DOHH2 (cell line): ENCODE data around the gene ARTN.

Experiments used
- H3F3A ChIP-seq: fragments of 200-600 bp; sonication (generic), shearing (Covaris generic); 2 replicates; pipeline ENCODE4 v1.6.0; 2016; ENCODE audit warnings: antibody characterized with exemption, mild to moderate bottlenecking; ENCODE audit not compliant: control insufficient read depth, insufficient read depth
- H3K27ac ChIP-seq: fragments of 200-600 bp; sonication (generic); 2 replicates; pipeline ENCODE4 v1.5.1; 2014; ENCODE audit warnings: low read depth, mild to moderate bottlenecking, low read length, moderate library complexity
- H3K27me3 ChIP-seq: fragments of 200-600 bp; sonication (generic); 2 replicates; pipeline ENCODE4 v1.6.1; 2014; ENCODE audit warnings: mild to moderate bottlenecking, low read length, mixed read lengths; ENCODE audit not compliant: control insufficient read depth
- H3K36me3 ChIP-seq: fragments of 200-600 bp; sonication (generic); 2 replicates; pipeline ENCODE4 v1.6.1; 2014; ENCODE audit warnings: mild to moderate bottlenecking, low read length, moderate library complexity, mixed read lengths; ENCODE audit not compliant: control insufficient read depth
- H3K4me1 ChIP-seq: fragments of 200-600 bp; sonication (generic); 2 replicates; pipeline ENCODE4 v1.6.1; 2014; ENCODE audit warnings: mild to moderate bottlenecking, low read length, mixed read lengths; ENCODE audit not compliant: control insufficient read depth
- H3K4me2 ChIP-seq: fragments of 200-600 bp; sonication (generic); 2 replicates; pipeline ENCODE4 v1.6.0; 2014; ENCODE audit warnings: mild to moderate bottlenecking, low read length, moderate library complexity
- H3K4me3 ChIP-seq: fragments of 200-600 bp; sonication (generic); 2 replicates; pipeline ENCODE4 v1.5.1; 2014; ENCODE audit warnings: mild to moderate bottlenecking, low read length, mixed read lengths
- H3K79me2 ChIP-seq: fragments of 200-600 bp; sonication (generic); 2 replicates; pipeline ENCODE4 v1.6.1; 2014; ENCODE audit warnings: mild to moderate bottlenecking, low read length, mixed read lengths; ENCODE audit not compliant: control insufficient read depth
- H3K9me2 ChIP-seq: fragments of 200-600 bp; sonication (generic); replicated peaks from 2 replicates; pipeline ENCODE4 v1.6.1; 2014; ENCODE audit warnings: mild to moderate bottlenecking, low read length, mixed read lengths; ENCODE audit not compliant: control insufficient read depth
- H3K9me3 ChIP-seq: fragments of 200-600 bp; sonication (generic); 2 replicates; pipeline ENCODE4 v1.6.1; 2014; ENCODE audit warnings: antibody characterized with exemption, low read length, mixed read lengths; ENCODE audit not compliant: control insufficient read depth, insufficient read depth
- H4K20me1 ChIP-seq: fragments of 200-600 bp; sonication (generic); 2 replicates; pipeline ENCODE4 v1.6.0; 2014; ENCODE audit warnings: low read depth, mild to moderate bottlenecking, antibody characterized with exemption, low read length, moderate library complexity; ENCODE audit not compliant: control insufficient read depth, insufficient read depth
- CTCF ChIP-seq: fragments of 200-600 bp; sonication (generic); IDR thresholded peaks from one replicate; pipeline ENCODE4 v1.5.1; 2014; ENCODE audit warnings: antibody characterized with exemption, mild to moderate bottlenecking, low read depth, low read length; ENCODE audit not compliant: poor library complexity, severe bottlenecking
- EZH2phosphoT487 ChIP-seq: fragments of 200-600 bp; sonication (generic); IDR thresholded peaks from 2 replicates; pipeline ENCODE4 v1.6.1; 2017; ENCODE audit warnings: borderline replicate concordance, mild to moderate bottlenecking, antibody characterized with exemption, low read length, moderate library complexity, mixed read lengths

ARTN gene

GRCh38 chr1:43947061-43947873, 13.7 kb downstream of the ARTN start:
- Histone ChIP-seq H3K36me3 (peaks cover 27% of the 10 kb centered on the region), H3K9me2 (no peaks in the 10 kb centered on the region), H3K4me2 (peak overlapping the region; percentile 93), H3K79me2 (peaks cover 50% of the 10 kb centered on the region), H3K4me3 (peak overlapping the region; percentile 94), H3K9me3 (no peaks in the 10 kb centered on the region), H3F3A (no peaks in the 10 kb centered on the region), H3K27ac (peak overlapping the region; percentile 64), H3K27me3 (no peaks in the 10 kb centered on the region), H4K20me1 (no peaks in the 10 kb centered on the region), H3K4me1 (peaks cover 26% of the 10 kb centered on the region)
- TF ChIP-seq CTCF (no peak), EZH2phosphoT487 (no peak)

GRCh38 chr1:43947874-43948437, 14.4 kb downstream of the ARTN start:
- no peaks in the 10 kb centered on the region for H3K27me3 ChIP-seq
- no peaks in the 10 kb centered on the region for H3F3A ChIP-seq
- H3K9me2 ChIP-seq = no peaks in the 10 kb centered on the region
- H3K9me3 ChIP-seq = no peaks in the 10 kb centered on the region
- H3K4me2 ChIP-seq = peak overlapping the region; percentile 93
- TF ChIP-seq CTCF = no peak
- no peak for TF ChIP-seq EZH2phosphoT487
- peak overlapping the region; percentile 94 for H3K4me3 ChIP-seq
- H3K4me1 ChIP-seq = peaks cover 26% of the 10 kb centered on the region
- no peaks in the 10 kb centered on the region for H4K20me1 ChIP-seq
- H3K79me2 ChIP-seq = peaks cover 54% of the 10 kb centered on the region
- H3K36me3 ChIP-seq = peaks cover 27% of the 10 kb centered on the region
- H3K27ac ChIP-seq = no peak overlapping the region

- TF ChIP-seq CTCF (no peak), EZH2phosphoT487 (no peak)
- H3K9me2 ChIP-seq = no peaks in the 10 kb centered on the region
- no peaks in the 10 kb centered on the region for H3K9me3 ChIP-seq
- no peak overlapping the region for H3K4me3 ChIP-seq
- H3K79me2 ChIP-seq = peaks cover 59% of the 10 kb centered on the region
- H3K36me3 ChIP-seq = peaks cover 22% of the 10 kb centered on the region
- no peak overlapping the region for H3K4me2 ChIP-seq
- no peaks in the 10 kb centered on the region for H3F3A ChIP-seq
- H3K27me3 ChIP-seq = no peaks in the 10 kb centered on the region
- H3K4me1 ChIP-seq = peaks cover 22% of the 10 kb centered on the region
- H4K20me1 ChIP-seq = no peaks in the 10 kb centered on the region
- H3K27ac ChIP-seq = no peak overlapping the region
Observed at GRCh38 chr1:43949678-43950077, 16.1 kb downstream of the ARTN start.
